GM12878 (cell line): ENCODE measurements around the gene KIF5A.

ENCODE experiments used
- CHD1 ChIP-seq: IDR thresholded peaks from 2 replicates; pipeline ENCODE4 v1.6.1; 2012; ENCODE audit warnings: low read depth, low read length, improper control_type of control experiment
- POLR2AphosphoS5 ChIP-seq: IDR thresholded peaks from 2 replicates; pipeline ENCODE4 v1.6.1; 2011; ENCODE audit warnings: mild to moderate bottlenecking, low read length, inconsistent platforms
- TBL1XR1 ChIP-seq: IDR thresholded peaks from 2 replicates; pipeline ENCODE4 v1.6.1; 2012; ENCODE audit warnings: low read depth, low read length, improper control_type of control experiment

DNA sequence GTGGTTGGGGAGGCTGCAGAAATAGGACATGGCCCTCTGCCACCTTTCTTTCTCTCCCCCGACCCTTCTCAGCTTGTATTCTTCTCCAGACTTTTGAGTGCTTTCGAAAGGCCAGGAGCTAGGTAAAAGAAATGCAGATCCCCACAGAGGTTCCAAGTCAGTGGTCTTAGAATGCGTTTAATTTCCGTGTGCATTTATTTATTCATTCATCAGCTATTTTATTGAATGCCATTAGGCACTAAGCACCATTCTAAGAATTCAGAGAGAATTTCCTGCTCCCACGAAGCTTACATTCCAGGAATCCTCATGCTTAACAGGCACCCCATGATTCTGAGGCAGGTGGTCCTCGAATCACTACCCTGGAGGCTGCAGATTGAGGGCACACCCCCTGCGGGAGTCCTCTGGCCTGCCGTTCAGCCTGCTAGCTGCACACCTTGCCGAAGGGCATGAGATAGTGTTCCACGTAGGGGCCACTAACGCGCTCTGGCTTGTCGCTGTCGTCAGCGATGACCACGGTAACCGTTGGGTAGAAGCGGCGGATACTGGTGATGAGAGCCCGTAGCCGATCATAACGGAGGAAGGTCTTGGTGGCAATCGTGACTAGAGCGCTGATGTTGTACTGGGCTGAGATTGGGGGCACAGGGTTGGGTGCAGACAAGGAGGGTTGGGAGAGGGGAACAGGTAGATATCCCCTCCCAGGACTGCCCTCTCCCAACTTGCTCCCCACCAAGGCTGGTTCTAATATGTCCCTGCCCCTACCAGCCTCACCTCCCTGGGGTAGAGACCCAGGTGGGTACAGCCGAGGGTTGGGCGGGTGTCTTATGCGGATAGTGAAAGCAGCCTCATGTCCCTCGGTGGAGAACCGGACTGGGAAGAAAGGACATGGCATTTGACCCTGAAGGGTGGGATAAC lies 78.7 kb downstream of the KIF5A start:
- TF ChIP-seq TBL1XR1: no peak
- TF ChIP-seq POLR2AphosphoS5: no peak
- no peak for TF ChIP-seq CHD1
